Stimulated activated CD8-positive, alpha-beta memory T cell treated with anti-CD3 and anti-CD28 coated beads, Interleukin-15, amount 100 ng/mL, for 48 hours (primary cell): ENCODE measurements around the gene SLC12A7.

Experiments
- DNase-seq, 2 donors: peaks; one replicate each; pipeline ENCODE4 v3.0.0-alpha.2; 2020; ENCODE audit warnings: low read depth in 2 of 2

SLC12A7 gene

GRCh38 chr5:1125030-1125357, 13.1 kb upstream of the SLC12A7 start:
- DNase-seq, result no peak

DNA sequence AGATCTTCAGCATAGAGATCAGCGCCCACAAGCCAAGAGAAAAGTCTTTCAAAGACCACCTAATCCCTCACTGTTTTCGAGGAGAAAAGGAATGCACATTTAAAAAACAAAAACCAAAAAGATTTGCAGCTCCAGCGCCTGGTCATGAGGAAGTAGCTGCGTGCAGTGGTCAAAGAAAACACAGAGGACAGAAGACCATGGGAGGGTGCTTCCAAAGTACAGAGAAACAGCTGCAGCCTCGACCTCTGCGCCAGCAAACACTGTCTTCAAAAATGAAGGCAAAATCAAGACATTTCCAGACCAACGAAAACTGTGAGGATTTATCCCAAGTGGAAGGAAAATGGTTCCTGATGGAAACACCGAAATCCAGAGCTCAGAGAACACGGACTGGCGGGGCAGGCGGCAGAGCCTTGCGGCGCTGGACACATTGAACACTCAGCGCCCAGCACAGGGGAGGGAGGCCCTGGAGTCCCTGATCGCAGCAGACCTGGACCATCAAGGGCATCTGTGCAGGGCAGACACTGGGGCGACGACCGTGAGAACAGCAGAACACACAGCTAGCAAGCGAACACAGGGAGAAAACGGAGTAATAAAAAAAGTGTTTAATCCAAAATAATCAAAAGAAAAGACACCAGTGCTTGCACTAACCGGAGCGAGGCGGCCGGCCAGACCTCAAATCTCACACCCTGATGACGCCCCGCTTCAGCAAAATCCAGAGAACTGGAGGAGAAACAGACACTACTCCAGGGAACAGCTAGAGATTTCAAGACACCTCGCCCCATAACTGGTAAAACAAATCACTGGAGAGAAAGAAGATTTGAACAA, 12.6 kb upstream of the SLC12A7 start:
- DNase-seq, result no peak

GRCh38 chr5:1123418-1124147, 11.7 kb upstream of the SLC12A7 start:
- DNase-seq, result no peak

GRCh38 chr5:1122511-1123294, 10.8 kb upstream of the SLC12A7 start:
- no peak for DNase-seq

DNA sequence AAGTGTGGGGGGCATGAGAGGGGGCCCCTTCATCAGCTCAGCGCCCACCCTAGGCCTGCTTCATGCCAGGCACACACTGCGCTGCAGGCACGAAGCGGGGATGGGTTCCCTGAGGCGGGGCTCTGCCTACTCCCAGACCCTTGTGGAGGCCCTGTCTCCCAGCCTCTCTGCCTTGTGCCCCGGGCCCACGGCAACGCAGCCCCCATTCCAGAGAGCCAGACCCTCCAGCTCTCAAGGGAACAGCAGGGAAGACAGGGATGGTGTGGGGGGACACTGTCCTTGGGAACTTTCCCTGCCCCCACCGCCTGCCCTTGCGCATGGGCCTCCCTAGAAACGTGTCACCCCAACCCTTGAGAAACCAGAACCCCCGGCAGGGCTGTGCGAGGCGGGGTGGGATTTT, 10.0 kb upstream of the SLC12A7 start:
- no peak for DNase-seq

DNA sequence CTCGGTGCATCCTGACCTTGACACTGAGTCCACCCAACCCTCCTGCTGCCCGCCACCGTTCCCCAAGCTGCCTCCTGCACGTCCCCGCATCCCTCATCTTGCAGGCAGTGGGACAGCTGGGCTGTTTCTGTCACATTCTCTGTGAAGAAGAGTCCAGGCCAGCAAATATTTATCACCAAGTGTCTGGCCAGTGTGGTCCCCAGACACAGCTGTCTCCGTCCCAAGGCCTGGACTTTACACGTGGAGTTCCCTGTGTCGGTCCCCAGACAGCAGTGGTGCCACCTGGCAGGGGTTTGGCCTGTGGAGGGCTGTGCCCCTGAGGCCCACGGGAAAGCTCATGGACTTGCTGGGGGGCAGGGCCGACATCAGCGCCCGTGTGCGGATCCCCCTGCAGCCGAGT, 9.2 kb upstream of the SLC12A7 start:
- DNase-seq, result no peak

DNA sequence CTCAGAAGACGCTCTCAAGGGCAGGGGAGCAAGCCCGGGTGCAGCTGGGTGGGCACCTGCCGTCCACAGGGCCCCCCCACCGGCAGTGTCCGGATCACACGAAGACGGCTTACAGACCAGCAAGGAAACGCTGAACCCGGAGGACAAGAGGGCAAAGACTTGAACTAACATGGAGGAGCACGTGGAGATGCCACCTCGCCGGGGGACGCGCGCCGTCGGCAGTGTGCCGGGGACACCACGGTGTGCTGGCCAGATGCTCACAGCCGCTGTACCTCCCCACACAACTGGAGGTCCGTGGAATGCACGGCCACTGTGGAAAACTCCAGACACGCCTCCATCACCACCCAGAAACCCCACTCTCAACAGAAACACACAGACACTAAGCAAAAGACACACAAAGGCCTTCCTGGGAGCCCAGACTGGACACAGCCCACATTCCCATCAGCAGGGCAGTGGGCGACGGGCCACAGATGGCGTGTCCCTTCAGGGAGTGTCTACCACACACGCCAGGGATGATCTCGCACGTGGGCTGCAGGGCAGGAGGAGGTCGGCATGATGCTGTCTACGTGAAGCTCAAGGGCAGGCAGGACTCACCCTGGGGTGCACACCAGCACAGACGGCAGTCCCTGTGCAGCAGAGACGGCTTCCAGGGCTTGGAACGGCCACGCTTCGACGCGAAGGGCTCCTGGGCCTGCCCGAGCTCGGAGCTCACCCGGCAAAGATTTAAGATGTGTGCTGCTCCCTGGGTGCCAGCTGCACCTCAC, 8.6 kb upstream of the SLC12A7 start:
- no peak for DNase-seq

DNA sequence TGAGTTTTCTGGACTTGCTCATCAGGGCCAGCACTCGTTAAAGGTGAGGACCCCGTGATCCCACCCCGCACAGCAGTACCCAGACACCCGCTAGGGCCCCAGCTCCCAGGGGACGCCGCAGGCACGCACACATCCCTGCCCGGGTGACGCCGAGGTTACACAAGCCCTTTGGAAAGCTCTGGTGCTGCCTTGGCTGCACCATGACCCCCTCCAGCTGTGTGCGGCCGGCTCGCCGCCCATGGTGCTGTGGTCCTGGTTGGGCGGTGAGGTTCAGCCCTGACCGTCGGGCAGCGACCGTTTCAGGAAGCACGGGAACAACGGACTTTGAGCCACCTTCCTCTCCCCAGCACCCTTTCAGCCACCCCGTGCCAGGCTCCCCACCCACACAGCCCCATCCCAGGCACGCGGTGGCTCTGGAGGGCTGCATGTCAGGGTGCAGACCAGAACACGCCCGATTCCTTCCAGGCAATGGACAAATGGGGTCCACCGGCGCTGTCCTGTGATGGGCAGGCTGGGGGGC, 7.5 kb upstream of the SLC12A7 start:
- no peak for DNase-seq

DNA sequence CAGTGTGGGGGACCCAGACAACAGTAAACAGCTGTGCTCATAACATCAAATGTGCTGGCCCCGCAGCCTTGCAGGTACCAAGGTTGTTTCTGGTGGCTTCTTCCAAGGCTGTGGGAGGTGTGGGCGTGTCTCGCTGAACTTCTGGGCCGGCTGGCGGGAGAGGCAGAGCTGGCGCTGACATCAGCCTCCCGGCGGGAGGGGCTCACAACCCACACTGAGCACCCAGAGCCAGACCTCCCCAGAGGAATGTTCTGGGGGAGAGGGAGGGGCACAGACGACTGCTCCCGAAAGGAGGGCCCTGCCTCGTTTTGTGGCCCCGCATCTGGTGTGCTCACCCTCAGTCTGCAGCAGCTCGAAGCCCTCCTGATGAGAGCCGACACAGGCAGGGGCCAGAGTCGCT, 6.9 kb upstream of the SLC12A7 start:
- no peak for DNase-seq

- DNase-seq, result no peak
Measured at GRCh38 chr5:1118231-1118698, 6.4 kb upstream of the SLC12A7 start.

DNA sequence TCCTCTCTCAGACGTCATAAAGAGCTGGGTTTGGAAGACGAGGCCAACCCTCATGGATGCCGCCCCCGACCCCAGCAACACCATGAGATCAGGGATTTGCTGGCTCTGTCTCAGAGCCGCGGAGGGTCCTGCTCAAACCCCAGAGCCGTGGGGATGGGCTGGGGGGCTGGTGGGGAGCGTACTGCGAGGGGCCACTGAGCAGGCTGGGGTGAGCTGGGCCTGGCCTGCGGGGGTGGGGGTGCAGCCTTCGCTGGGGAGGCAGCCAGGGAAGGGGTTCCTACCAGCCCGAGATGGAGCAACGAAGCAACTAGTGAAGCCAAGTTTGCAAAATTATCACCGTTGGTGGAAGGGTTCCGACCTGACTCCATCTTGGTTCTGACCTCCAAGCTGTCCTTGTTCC, 5.1 kb upstream of the SLC12A7 start:
- DNase-seq, result no peak

GRCh38 chr5:1116109-1116740, 4.4 kb upstream of the SLC12A7 start:
- DNase-seq, result no peak

DNA sequence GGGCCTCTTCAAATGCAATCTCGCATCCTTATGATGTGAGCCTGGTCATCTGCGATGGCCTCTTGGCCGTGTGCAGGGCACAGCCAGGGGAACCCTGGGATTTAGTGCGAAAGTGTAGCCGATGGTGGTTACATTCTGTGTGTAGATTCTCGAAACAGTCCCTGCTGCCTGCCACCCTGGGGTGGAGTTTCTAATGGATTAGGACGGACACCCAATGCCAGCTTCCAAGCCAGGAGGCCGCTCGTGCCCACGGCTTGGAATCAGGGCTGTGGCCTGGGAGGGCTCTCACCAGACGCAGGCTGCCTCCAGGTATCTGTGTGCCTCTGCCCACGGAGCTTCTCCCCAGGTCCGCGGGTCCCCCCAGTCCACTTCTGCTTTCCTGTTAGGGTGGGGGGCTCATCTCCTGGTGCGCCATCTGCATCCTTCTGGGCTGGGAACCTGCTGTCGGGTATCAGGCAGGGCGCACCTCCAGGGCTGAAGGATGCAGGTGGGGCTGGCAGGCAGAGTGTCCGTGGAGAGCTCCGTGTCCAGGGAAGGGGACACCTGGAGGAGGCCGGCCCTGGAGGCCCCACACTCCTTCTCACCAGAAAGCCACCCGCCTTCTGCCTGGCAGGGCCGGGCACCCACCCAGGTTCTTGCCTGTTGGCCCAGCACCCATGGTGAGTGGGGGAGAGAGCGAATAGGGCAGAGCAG, 3.4 kb upstream of the SLC12A7 start:
- DNase-seq, result no peak

- DNase-seq, result no peak
Measured at GRCh38 chr5:1113805-1114586, 2.1 kb upstream of the SLC12A7 start.

GRCh38 chr5:1113332-1113690, 1.4 kb upstream of the SLC12A7 start:
- no peak for DNase-seq

DNA sequence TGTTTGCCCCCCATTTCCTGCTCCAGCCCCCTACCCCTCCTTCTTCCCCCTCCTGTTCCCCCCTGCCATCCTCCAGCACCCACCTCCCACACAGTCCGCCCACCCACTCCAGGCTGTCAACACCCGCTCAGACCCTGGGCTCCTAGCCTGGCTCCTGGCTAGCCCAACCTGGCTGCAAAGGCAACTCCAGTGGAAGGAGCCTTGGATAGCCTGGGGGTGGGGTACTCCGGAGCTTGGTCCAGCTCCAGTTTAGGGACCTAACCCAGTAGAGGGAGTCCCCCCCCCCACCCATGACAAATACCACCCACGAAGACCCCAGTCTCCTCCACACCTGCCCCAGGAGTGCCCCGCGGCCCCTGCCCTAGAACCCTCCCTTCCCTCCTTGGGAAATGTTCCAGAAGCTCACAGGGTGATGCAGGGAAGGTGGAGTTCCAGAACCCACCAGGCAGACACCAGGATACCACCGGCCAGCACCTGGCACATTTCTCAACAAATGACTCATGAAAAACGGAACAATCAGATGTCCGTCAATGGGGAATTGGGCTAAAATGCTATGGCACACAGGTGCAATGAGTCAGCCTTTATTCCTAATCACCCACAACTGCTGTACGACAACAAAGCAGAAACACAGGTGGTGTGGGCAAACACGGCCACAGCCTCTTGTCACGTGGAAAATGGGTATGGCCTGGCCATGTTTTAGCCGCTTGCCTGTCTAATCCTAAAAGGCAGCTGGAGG, 901 bp upstream of the SLC12A7 start:
- no peak for DNase-seq

- no peak for DNase-seq
Measured at GRCh38 chr5:1111241-1111726, 579 bp downstream of the SLC12A7 start.

DNA sequence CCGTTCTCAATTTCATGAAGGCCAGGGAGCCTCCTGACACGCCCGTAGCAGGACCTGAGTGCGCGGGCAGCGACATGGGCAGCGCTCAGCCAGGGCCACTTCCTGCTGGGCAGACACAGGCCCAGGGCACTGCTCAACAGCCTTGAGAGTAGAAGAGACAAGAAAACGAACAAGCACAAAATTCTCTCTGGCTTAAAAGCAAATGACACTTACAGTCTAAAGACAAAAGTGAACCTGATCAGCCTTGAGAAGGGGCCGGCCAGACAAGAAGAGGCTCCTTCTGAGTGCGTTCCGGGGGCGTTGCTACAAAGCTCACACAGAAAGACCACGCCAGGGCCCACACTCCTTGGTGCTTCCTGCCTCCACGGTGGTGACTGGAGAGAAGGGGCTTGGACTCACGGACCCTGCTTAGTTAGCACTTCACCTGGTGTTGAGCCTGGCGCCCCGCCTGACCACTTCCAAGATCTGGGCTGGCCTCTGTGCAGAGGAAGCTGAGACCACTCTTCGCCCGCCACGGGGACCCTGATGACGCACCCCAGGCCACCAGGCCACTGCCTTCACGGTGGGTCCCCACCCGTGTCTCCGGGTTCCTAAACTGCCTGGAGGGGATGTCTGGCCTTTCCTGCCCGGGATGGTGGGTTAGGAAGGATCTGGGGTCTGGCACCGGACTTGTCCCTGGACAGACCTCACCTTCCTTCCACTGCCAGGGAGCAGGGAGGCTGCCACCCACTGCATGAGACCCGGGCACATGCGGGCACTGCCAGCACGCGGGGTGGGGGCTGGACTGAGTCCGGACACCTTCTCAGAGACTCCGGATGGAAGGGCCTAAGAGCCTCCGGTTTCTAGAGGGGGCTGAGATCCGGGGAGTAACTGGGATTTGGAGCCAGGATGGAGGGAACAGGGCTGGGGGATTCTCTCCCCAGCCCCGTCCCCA, 1.3 kb downstream of the SLC12A7 start:
- DNase-seq, result no peak
